ENCODE measurements around the gene FAM228B. TPM values are rescaled to one million over a fixed set of nuclear protein-coding genes. Genes with fewer than 3 reads are reported as not detected.

FAM228B gene
- total and polyA plus RNA-seq, 9 of the 15 experiments (the other 6 are each of a cell fraction or from before 2014, with no cell fraction given): 1.1 to 3.7 (median 2.6) TPM

DNA sequence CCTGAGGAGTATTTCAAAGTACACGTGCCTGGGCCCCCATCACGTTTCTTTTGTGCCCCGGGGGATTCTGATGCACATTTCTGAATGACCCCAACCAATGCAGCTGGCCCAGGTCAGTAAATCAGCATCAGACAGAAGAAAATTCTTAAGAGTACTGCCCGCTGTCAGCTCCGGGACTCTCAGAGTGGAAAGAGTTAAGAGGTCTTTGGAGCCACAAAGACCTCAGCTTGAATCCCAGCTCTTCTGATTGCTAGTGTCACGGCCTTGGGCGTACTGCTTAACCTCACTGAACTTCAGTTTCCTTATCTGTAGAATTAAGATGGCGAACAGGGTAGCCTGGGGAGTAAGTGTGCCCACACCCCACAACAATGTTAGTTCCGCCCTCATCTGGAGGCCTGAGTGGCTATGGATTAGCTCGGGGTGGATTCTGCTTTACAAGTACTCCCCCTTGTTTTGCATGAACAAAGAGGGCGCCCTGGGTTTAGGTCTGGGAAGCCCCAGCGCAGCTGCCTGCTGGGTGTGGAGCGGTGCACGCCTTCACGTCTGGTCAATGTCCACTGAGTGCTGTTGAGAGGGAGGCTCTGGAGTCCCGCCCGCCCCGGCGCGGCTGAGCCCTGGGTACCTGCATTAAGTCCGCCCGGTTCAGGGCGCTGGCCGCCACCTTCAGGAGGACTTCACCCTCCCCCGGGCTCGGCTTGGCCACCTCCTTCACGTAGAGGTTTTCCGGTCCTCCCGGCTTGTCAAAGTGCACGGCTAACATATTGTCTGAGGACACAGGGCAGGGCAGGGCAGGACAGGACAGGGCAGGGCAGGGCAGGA lies 39.5 kb upstream of the FAM228B start (continued):
- no peak; the same call in 1 of the 2 replicates for TF ChIP-seq HCFC1 (IDR thresholded peaks at IDR 0.05; ENCODE audit: low read depth, low read length)
- no peak for TF ChIP-seq SRSF9 (IDR thresholded peaks at IDR 0.05; ENCODE audit: borderline replicate concordance, low read depth, low read length)
- no peak for TF ChIP-seq NR3C1 (CRISPR knock-in tag; IDR thresholded peaks at IDR 0.05)
- no peak for TF ChIP-seq CAMTA2 (CRISPR knock-in tag; conservative IDR thresholded peaks at IDR 0.05)
- peak; percentile 71 for TF ChIP-seq HMBOX1 (IDR thresholded peaks at IDR 0.05)
- no peak for TF ChIP-seq MTA2 (IDR thresholded peaks at IDR 0.05; ENCODE audit: low read depth)
- TF ChIP-seq, protein P1, sequence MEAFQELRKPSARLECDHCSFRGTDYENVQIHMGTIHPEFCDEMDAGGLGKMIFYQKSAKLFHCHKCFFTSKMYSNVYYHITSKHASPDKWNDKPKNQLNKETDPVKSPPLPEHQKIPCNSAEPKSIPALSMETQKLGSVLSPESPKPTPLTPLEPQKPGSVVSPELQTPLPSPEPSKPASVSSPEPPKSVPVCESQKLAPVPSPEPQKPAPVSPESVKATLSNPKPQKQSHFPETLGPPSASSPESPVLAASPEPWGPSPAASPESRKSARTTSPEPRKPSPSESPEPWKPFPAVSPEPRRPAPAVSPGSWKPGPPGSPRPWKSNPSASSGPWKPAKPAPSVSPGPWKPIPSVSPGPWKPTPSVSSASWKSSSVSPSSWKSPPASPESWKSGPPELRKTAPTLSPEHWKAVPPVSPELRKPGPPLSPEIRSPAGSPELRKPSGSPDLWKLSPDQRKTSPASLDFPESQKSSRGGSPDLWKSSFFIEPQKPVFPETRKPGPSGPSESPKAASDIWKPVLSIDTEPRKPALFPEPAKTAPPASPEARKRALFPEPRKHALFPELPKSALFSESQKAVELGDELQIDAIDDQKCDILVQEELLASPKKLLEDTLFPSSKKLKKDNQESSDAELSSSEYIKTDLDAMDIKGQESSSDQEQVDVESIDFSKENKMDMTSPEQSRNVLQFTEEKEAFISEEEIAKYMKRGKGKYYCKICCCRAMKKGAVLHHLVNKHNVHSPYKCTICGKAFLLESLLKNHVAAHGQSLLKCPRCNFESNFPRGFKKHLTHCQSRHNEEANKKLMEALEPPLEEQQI (IDR thresholded peaks at IDR 0.05): no peak
- no peak for TF ChIP-seq C11orf30 (IDR thresholded peaks at IDR 0.05; ENCODE audit: low read depth)
- TF ChIP-seq CBX3 (IDR thresholded peaks at IDR 0.05; ENCODE audit: borderline replicate concordance in 1 of 2, low read length in 2 of 2): no peak; a peak in 1 of 3 replicates
- TF ChIP-seq PRMT5 (CRISPR knock-in tag; IDR thresholded peaks at IDR 0.05): no peak
- no peak for TF ChIP-seq ZNF644 (tag; IDR thresholded peaks at IDR 0.05; ENCODE audit: low read depth)
- peak in 1 of 2 experiments; percentile 85; a peak in 2 of 4 replicates for TF ChIP-seq UBTF (IDR thresholded peaks at IDR 0.05; ENCODE audit: borderline replicate concordance in 1 of 2, low read depth in 2 of 2, low read length in 2 of 2)
- TF ChIP-seq ZNF79 (CRISPR knock-in tag; IDR thresholded peaks at IDR 0.05; ENCODE audit: low read depth): no peak
- no peak for TF ChIP-seq ZNF436 (CRISPR knock-in tag; IDR thresholded peaks at IDR 0.05)
- no peak for TF ChIP-seq DNMT1 (IDR thresholded peaks at IDR 0.05)
- 0 out of 4 replicates have a peak, but pooled peaks of 1 of the 2 experiments have one; percentile 75 for TF ChIP-seq TEAD1 (CRISPR knock-in tag; IDR thresholded peaks at IDR 0.05)
- TF ChIP-seq CBX5 (IDR thresholded peaks at IDR 0.05; ENCODE audit: borderline replicate concordance, low read depth): 0 out of 2 replicates have a peak, but pooled peaks have one; percentile 3
